GM18508 (cell line): ENCODE measurements around the gene RIC1.
"Not testable (repeated sequence)": the region's sequence is repeated elsewhere in the genome, so short reads cannot be mapped to it uniquely, and the experiment has no call there.

Experiments
- ATAC-seq: cut with Tn5 transposase; IDR thresholded peaks from one replicate; pipeline ENCODE4 v1.9.1; 2021; ENCODE audit warnings: moderate number of reproducible peaks; ENCODE audit not compliant: insufficient read depth, unreplicated experiment

The RIC1 gene

DNA sequence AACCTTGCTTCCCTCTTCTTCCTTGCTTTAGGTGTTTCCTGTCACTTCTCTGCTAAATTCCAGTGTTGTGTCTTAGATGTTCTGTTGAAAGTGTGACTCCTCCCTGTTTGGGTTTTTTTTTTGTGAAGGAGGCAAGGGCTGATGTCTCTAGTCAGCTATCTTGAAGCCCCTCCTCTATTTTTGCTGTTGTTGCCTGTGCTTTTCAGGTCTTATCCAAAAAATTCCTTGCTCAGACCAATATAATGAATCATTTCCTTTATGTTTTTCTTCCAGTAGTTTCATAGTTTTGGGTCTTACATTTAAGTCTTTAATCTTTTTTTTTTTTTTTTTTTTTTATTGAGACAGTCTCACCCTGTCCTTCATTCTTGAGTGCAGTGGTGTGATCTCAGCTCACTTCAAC, 22.3 kb downstream of the RIC1 start:
- ATAC-seq: no peak

DNA sequence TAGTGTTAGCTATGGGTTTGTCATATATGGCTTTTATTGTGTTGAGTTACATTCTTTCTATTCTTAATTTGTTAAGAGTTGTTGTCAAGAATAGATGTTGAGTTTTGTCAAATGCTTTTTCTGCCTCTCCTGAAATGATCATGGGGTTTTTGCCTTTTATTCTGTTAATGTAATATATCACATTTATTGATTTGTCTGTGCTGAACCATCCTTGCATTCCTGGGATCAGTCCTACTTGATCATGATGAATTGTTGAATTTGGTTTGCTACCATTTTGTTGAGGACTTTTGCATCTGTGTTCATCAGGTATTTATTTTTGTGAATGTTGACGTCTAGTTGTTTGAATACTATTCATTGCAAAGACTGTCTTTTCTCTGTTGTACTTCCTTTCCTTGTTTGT, 23.9 kb downstream of the RIC1 start:
- ATAC-seq: no peak

DNA sequence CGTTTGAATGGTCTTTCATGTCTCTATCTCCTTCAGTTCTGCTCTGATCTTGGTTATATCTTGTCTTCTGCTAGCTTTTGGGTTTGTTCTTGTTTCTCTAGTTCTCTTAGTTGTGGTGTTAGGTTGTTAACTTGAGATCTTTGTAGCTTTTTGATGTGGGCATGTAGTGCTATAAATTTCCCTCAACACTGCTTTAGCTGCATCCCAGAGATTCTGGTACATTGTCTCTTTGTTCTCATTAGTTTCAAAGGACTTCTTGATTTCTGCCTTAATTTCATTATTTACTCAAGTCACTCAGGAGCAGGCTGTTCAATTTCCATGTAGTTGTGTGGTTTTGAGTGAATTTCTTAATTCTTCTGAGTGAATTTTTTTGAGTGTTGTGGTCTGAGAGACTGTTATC, 33.9 kb downstream of the RIC1 start:
- ATAC-seq: not testable (repeated sequence)

DNA sequence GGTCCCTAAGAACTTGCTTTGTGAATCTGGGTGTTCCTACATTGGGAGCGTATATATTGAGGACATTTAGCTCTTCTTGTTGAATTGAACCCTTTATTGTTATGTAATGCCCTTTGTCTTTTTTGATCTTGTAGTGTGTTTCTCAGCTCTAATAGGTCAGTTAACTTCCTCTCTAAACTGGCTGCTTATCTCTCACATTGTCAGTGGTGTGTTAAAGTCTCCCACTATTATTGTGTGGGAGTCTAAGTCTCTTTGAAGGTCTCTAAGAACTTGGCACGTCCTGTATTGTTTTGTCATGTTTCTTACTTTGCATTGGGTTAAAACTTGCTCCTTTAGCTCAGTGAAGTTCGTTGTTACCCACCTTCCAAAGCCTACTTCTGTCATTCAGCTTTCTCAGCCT, 36.2 kb downstream of the RIC1 start:
- no peak for ATAC-seq

- no peak for ATAC-seq
Observed at GRCh38 chr9:5667391-5667790, 38.5 kb downstream of the RIC1 start.

DNA sequence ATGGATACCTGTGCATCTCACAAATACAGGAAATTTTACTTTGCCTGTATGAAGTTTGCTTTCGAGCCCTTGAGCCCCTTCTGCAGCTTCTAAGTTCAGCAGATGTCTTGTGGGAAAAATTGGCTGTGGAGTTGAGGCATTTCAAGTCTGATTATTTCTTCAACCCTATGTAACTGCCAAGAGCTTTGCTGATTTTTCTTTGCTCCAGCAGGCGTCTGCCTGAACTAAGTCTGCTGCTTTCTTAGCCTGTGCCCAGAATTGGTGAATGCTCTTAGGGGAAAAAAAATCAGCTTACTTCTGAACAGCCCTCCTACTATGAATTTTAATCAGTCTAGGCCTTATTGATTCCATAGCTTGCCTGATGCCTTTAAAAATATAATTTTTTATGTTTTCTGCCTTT, 41.2 kb downstream of the RIC1 start:
- no peak for ATAC-seq

DNA sequence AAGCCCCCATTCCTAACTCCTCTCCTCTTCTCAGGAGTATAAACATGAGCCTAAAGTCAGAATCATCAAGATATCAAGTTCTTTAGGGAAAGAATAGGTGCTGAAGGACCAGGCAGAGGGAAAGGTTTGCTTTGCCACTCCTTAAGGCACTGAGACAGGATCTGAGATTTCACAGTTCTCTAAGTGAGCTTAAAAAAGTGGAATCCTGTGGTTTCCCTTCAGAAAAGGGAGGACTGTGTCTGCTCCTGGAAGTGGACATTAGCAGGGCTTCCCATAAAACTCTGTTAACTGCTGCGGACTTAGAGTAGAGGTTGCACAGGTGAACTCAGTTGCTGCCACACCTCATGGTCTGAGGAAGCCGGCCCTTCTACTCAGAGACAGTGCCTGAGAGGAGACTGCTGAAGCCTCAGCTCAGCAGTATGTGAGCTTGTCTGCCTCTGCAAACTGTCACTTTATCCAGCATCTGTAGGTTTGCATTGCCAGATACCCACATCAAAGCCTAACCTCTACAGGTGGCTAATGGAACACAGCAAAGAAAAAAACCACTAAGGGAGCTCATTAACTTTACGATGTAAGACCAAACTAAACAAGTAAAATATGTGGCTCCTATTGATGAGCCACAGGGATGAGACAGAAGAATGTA, 42.9 kb downstream of the RIC1 start:
- no peak for ATAC-seq

DNA sequence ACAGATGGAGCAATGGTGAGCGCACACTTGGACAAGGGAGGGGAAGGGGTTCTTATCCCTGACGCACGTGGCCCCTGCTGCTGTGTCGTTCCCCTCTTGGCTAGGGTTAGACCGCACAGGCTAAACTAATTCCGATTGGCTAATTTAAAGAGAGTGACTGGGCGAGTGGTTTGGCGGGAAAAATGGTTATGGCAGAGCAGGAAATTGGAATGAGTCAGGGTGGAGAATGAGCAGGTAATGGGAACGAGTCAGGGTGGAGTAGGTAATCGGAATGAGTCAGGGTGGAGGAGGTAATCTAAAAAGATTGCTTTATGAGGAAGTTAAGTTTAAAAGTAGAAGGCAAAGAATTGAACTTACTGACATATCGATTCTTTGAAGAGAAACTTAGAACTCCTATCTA, 46.1 kb downstream of the RIC1 start:
- not testable (repeated sequence) for ATAC-seq

GRCh38 chr9:5683591-5683990, 54.7 kb downstream of the RIC1 start:
- ATAC-seq: not testable (repeated sequence)

GRCh38 chr9:5684101-5684500, 55.2 kb downstream of the RIC1 start:
- ATAC-seq: no peak

- ATAC-seq: no peak
Observed at GRCh38 chr9:5688109-5688508, 59.2 kb downstream of the RIC1 start.

- no peak for ATAC-seq
Observed at GRCh38 chr9:5690278-5690677, 61.4 kb downstream of the RIC1 start.

DNA sequence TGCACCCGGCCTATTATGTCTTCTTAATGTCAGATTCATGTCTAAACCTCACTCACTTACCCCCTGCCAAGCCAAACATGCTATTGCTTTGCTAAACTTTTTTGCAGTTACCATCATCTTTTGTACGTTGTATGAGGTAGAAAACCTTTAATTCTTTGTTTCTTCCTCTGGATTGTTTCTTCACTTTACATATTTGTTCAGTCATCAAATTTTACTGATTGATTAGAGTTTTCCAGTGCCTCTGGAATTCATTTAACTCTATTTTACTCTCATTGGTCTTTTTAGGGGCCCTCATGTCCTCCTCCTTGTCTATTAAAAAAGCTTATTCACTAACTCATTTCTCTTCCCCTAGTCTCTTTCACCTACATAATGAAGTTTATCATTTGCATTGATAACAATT, 67.0 kb downstream of the RIC1 start:
- no peak for ATAC-seq

- ATAC-seq: no peak
Observed at GRCh38 chr9:5696884-5697283, 68.0 kb downstream of the RIC1 start.

DNA sequence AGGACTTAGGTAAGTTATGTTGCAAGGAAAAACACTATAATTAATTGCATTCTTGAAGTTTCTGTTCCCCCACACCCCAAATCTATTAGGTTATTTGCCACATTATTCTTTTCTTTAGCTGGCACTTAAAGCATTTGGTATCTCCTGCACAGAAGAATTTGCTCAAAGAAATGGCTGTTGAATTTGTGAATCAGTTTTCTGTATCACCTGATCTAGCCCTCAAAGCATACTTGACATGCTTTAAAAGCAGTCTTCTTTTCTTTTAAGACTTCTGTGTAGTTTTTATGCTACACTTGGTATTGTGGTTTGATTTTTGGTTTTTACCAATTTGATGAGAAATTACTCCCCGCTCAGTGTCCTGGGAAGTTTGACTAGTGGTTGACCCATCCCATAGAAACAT, 69.1 kb downstream of the RIC1 start:
- no peak for ATAC-seq

DNA sequence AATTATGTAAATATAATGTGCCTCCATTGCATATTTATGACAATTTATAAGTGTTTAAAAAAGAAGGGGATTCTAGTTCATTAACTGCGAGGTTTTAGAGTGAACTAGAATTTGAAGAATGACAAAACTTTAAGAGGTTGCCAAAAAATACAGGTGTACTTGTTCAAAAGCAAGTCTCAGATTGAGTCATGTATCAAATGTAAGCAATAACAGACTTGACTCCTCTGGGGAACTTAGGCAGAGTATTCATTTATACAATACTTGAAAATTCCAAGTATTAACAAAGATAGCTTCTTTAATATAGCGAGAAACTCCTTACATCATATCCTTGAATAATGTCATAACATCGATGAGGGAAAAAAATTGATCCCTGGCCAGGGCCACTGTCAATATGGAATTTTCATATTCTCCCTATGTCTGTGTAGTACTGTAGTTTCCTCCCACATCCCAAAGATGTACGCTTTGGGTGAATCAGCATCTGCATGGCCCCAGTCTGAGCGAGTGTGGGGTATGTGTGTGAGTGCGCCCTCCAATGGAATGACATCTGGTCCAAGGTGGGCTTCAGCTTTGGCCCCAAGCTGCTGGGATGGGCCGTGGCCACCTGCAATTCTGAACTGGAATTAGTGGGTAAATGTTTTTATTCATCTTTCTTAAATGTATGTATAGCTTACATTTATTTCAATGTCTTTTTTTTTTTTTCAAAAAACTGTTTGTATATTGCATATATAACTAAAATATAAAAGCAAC, 70.1 kb downstream of the RIC1 start:
- ATAC-seq: no peak

DNA sequence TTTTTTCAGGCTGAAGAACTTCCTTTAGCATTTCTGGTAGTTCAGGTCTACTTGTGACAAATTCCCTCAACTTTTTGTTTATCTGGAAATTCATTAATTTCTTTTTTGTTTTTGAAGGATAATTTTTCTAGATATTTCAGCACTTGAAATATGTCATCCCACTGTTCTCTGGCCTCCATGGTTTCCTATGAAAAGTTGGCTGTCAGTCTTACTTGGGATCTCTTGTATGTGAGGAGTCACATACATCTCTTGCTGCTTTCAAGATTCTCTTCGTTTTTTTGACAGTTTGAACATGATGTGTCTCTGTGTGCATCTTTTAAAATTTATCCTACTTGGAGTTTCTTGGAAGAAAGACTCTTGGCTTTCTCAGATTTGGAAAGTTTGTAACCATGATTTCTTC, 79.5 kb downstream of the RIC1 start:
- ATAC-seq: no peak

DNA sequence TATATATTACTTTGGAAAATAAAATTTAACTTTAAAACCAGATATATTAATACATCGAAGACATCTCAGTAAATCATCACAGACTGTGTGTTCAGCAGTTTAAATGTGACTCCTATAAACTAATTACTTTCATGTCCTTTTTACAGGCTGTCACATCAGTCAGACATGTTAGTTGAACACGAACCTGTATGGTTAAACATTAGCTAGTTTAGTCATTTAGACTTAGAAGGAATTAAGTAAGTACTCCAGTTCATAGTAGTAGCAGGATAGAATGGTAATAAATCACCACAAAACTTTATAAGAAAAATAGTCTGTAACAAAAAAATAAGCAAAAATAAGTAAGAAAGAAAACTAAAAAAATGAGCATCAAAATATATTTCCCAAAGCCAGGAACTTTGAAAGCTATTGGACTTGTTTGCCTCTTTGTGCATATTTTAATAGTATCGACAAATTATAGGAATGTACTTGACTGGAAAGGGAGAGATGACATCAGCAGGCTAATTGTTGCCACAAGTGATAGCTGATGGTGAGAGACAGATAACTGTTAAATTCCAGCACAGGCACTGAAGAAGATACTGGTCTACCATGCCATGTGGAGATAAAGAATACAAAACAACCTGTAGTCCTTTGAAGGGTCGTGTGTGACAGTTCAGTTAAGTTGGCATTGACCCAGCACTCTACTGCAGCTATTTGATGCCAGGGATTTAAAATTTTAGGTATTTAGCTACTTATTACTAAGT, 83.9 kb downstream of the RIC1 start:
- no peak for ATAC-seq

- no peak for ATAC-seq
Observed at GRCh38 chr9:5714501-5715401, 85.8 kb downstream of the RIC1 start.

- ATAC-seq: no peak
Observed at GRCh38 chr9:5715548-5716127, 86.7 kb downstream of the RIC1 start.
